Urinary bladder (tissue), 4 donors: ENCODE data around the gene SNX30. TPM values are rescaled to one million over a fixed set of nuclear protein-coding genes. Genes with fewer than 3 reads are reported as not detected.
A peak's percentile ranks its signal among the peaks of the same experiment; 100 is the strongest.

Source experiments
- DNase-seq: peaks from one replicate; pipeline ENCODE4 v3.0.0-alpha.2; 2015; ENCODE audit errors: extremely low spot score
- H3K27ac ChIP-seq: one replicate; pipeline ENCODE4 v1.5.1; 2013; ENCODE audit warnings: low read depth, mild to moderate bottlenecking, moderate library complexity
- H3K36me3 ChIP-seq: one replicate; pipeline ENCODE4 v1.6.1; 2013; ENCODE audit warnings: mild to moderate bottlenecking, moderate library complexity; ENCODE audit not compliant: insufficient read depth
- H3K4me1 ChIP-seq: one replicate; pipeline ENCODE4 v1.6.1; 2013; ENCODE audit warnings: mild to moderate bottlenecking, moderate library complexity; ENCODE audit not compliant: insufficient read depth
- H3K4me3 ChIP-seq: one replicate; pipeline ENCODE4 v1.5.1; 2013; ENCODE audit warnings: low read depth, low read length
- WGBS: extraction: QIAGEN DNeasy Blood & Tissue Kit; methylation state at CpG from one replicate; pipeline ENCODE4 v1.1.7; 2013; 5-methylcytosine and 5-hydroxymethylcytosine counted together
- polyA plus RNA-seq: library from polyadenylated mRNA; stranded (reverse); fragments of 200-250 nt; gene quantifications from one replicate; pipeline ENCODE4 v1.2.3, GENCODE V29; 2013
- total RNA-seq: library from RNA; depleted of rRNA; stranded (reverse); fragments of >200 nt; gene quantifications from one replicate; pipeline ENCODE4 v1.2.3, GENCODE V29; 2014
- donor health status: healthy with polysubstance abuse.
- donor health status: healthy.

SNX30 gene
- total and polyA plus RNA-seq, 2 donors, result 4.5 to 20.7 TPM

- Histone ChIP-seq H3K36me3 (no peaks in the 10 kb centered on the region), H3K4me1 (no peaks in the 10 kb centered on the region), H3K4me3 (no peak overlapping the region), H3K27ac (no peak overlapping the region)
- 96% methylated on average over 2 of the region's 2 CpGs for WGBS
- no peak for DNase-seq
Measured at GRCh38 chr9:112728401-112728800, 22.2 kb upstream of the SNX30 start.

- DNase-seq, result no peak
- H3K36me3 ChIP-seq, result no peaks in the 10 kb centered on the region
- WGBS, result 65% methylated on average over 7 of the region's 7 CpGs
- no peak overlapping the region for H3K4me3 ChIP-seq
- H3K27ac ChIP-seq, result no peak overlapping the region
- no peaks in the 10 kb centered on the region for H3K4me1 ChIP-seq
Measured at GRCh38 chr9:112731971-112732370, 18.6 kb upstream of the SNX30 start.

- 65% methylated on average over 2 of the region's 2 CpGs for WGBS
- Histone ChIP-seq H3K36me3 (no peaks in the 10 kb centered on the region), H3K4me1 (no peaks in the 10 kb centered on the region), H3K27ac (no peak overlapping the region), H3K4me3 (no peak overlapping the region)
- no peak for DNase-seq
Measured at GRCh38 chr9:112734892-112735291, 15.7 kb upstream of the SNX30 start.

GRCh38 chr9:112743216-112743836, 7.2 kb upstream of the SNX30 start:
- DNase-seq, result no peak
- 87% methylated on average over 3 of the region's 3 CpGs for WGBS
- H3K36me3 ChIP-seq, result no peaks in the 10 kb centered on the region
- no peak overlapping the region for H3K27ac ChIP-seq
- H3K4me1 ChIP-seq, result no peaks in the 10 kb centered on the region
- H3K4me3 ChIP-seq, result no peak overlapping the region

GRCh38 chr9:112744177-112744576, 6.4 kb upstream of the SNX30 start:
- Histone ChIP-seq H3K36me3 (no peaks in the 10 kb centered on the region), H3K4me3 (no peak overlapping the region), H3K27ac (no peak overlapping the region), H3K4me1 (no peaks in the 10 kb centered on the region)
- WGBS, result 78% methylated on average over 4 of the region's 4 CpGs
- no peak for DNase-seq

GRCh38 chr9:112747094-112747493, 3.5 kb upstream of the SNX30 start:
- WGBS, result 87% methylated on average over 7 of the region's 7 CpGs
- H3K27ac ChIP-seq, result no peak overlapping the region
- H3K4me1 ChIP-seq, result no peaks in the 10 kb centered on the region
- no peak for DNase-seq
- H3K4me3 ChIP-seq, result no peak overlapping the region
- no peaks in the 10 kb centered on the region for H3K36me3 ChIP-seq

GRCh38 chr9:112750764-112751055, 150 bp downstream of the SNX30 start:
- under 1% methylated on average over 50 of the region's 50 CpGs for WGBS
- no peak for DNase-seq
- Histone ChIP-seq H3K27ac (no peak overlapping the region), H3K4me3 (peak overlapping the region; percentile 96), H3K4me1 (no peaks in the 10 kb centered on the region), H3K36me3 (no peaks in the 10 kb centered on the region)

- H3K4me1 ChIP-seq, result no peaks in the 10 kb centered on the region
- no peak for DNase-seq
- no peaks in the 10 kb centered on the region for H3K36me3 ChIP-seq
- H3K4me3 ChIP-seq, result peak overlapping the region; percentile 96
- under 1% methylated on average over 49 of the region's 49 CpGs for whole genome bisulfite sequencing
- H3K27ac ChIP-seq, result no peak overlapping the region
Measured at GRCh38 chr9:112751056-112751795, 666 bp downstream of the SNX30 start.

- DNase-seq, result no peak
- H3K36me3 ChIP-seq, result no peaks in the 10 kb centered on the region
- H3K4me1 ChIP-seq, result no peaks in the 10 kb centered on the region
- no peak overlapping the region for H3K27ac ChIP-seq
- WGBS, result 81% methylated on average over 6 of the region's 6 CpGs
- H3K4me3 ChIP-seq, result no peak overlapping the region
Measured at GRCh38 chr9:112752334-112753125, 2.0 kb downstream of the SNX30 start.

GRCh38 chr9:112753725-112754124, 3.2 kb downstream of the SNX30 start:
- H3K4me1 ChIP-seq, result peaks cover 2% of the 10 kb centered on the region
- H3K27ac ChIP-seq, result no peak overlapping the region
- no peaks in the 10 kb centered on the region for H3K36me3 ChIP-seq
- DNase-seq, result no peak
- WGBS, result 43% methylated on average over 2 of the region's 2 CpGs
- H3K4me3 ChIP-seq, result no peak overlapping the region

GRCh38 chr9:112754578-112754977, 4.0 kb downstream of the SNX30 start:
- H3K4me1 ChIP-seq, result peaks cover 2% of the 10 kb centered on the region

GRCh38 chr9:112755016-112755427, 4.5 kb downstream of the SNX30 start:
- H3K4me1 ChIP-seq, result peaks cover 2% of the 10 kb centered on the region
- 38% methylated on average over 5 of the region's 5 CpGs for WGBS
- no peak for DNase-seq
- H3K36me3 ChIP-seq, result no peaks in the 10 kb centered on the region
- H3K4me3 ChIP-seq, result no peak overlapping the region
- H3K27ac ChIP-seq, result no peak overlapping the region

More at GRCh38 chr9:112754578-112754977, 4.0 kb downstream of the SNX30 start:
- Histone ChIP-seq H3K27ac (no peak overlapping the region), H3K36me3 (no peaks in the 10 kb centered on the region), H3K4me3 (no peak overlapping the region)
- no peak for DNase-seq
- 35% methylated on average over 3 of the region's 3 CpGs for WGBS

GRCh38 chr9:112755675-112756074, 5.1 kb downstream of the SNX30 start:
- DNase-seq, result no peak
- no peak overlapping the region for H3K4me3 ChIP-seq
- no peak overlapping the region for H3K27ac ChIP-seq
- H3K36me3 ChIP-seq, result no peaks in the 10 kb centered on the region
- peaks cover 2% of the 10 kb centered on the region for H3K4me1 ChIP-seq
- WGBS, result 30% methylated on average over 4 of the region's 4 CpGs
